Mesenchymal stem cell (in vitro differentiated cells and primary cell): ENCODE measurements around the gene MYADM.

Source experiments
- DNase-seq: peaks from one replicate; pipeline ENCODE4 v3.0.0-alpha.2; 2013
- H2AFZ ChIP-seq: one replicate; pipeline ENCODE4 v1.6.1; 2013; ENCODE audit warnings: low read depth, mild to moderate bottlenecking, control low read depth, inconsistent platforms, low read length, moderate library complexity
- H2AK5ac ChIP-seq: 2 replicates; pipeline ENCODE4 v1.6.1; 2013; ENCODE audit warnings: low read length, moderate library complexity, mild to moderate bottlenecking, inconsistent platforms; ENCODE audit not compliant: severe bottlenecking
- H2BK120ac ChIP-seq: one replicate; pipeline ENCODE4 v1.6.1; 2013; ENCODE audit warnings: low read depth, mild to moderate bottlenecking, inconsistent platforms, low read length, moderate library complexity
- H2BK12ac ChIP-seq, 2 experiments: one replicate each; pipeline ENCODE4 v1.6.1; 2013; ENCODE audit warnings: inconsistent platforms in 2 of 2, low read length in 2 of 2, mild to moderate bottlenecking in 2 of 2, moderate library complexity in 2 of 2, control low read depth in 1 of 2
- H2BK15ac ChIP-seq: one replicate; pipeline ENCODE4 v1.6.1; 2013; ENCODE audit warnings: mild to moderate bottlenecking, low read depth, inconsistent platforms; ENCODE audit not compliant: poor library complexity, severe bottlenecking
- H2BK5ac ChIP-seq: 2 replicates; pipeline ENCODE4 v1.6.1; 2013; ENCODE audit warnings: low read depth, mild to moderate bottlenecking, low read length, control low read depth, inconsistent platforms; ENCODE audit not compliant: poor library complexity, severe bottlenecking
- H3K14ac ChIP-seq, 2 experiments: one replicate each; pipeline ENCODE4 v1.6.1; 2013; ENCODE audit warnings: inconsistent platforms in 2 of 2, low read length in 2 of 2, control low read depth in 1 of 2, mild to moderate bottlenecking in 1 of 2, moderate library complexity in 1 of 2
- H3K18ac ChIP-seq, 2 experiments: one replicate each; pipeline ENCODE4 v1.6.1; 2013; ENCODE audit warnings: inconsistent platforms in 2 of 2, low read length in 2 of 2, control low read depth in 1 of 2, low read depth in 1 of 2, mild to moderate bottlenecking in 1 of 2
- H3K23ac ChIP-seq, 2 experiments: one replicate each; pipeline ENCODE4 v1.6.1; 2013; ENCODE audit warnings: inconsistent platforms in 2 of 2, low read length in 2 of 2, mild to moderate bottlenecking in 2 of 2, moderate library complexity in 2 of 2, control low read depth in 1 of 2
- H3K27ac ChIP-seq: 2 replicates; pipeline ENCODE4 v1.5.1; 2013; ENCODE audit warnings: mild to moderate bottlenecking, moderate library complexity, low read length, control low read depth, inconsistent platforms; ENCODE audit not compliant: poor library complexity, severe bottlenecking
- H3K27me3 ChIP-seq, 2 experiments: 2 replicates each; pipeline versions ENCODE4 v1.6.1 to v1.7.0; 2013; ENCODE audit warnings: low read length in 2 of 2, mild to moderate bottlenecking in 2 of 2, moderate library complexity in 2 of 2, control low read depth in 1 of 2, inconsistent platforms in 1 of 2; ENCODE audit not compliant: control insufficient read depth in 1 of 2, insufficient read depth in 1 of 2
- H3K36me3 ChIP-seq, 2 experiments: 2 replicates each; pipeline versions ENCODE4 v1.6.1 to v1.7.0; 2013; ENCODE audit warnings: low read length in 2 of 2, control low read depth in 1 of 2, inconsistent platforms in 1 of 2, low read depth in 1 of 2, mild to moderate bottlenecking in 1 of 2; ENCODE audit not compliant: insufficient read depth in 2 of 2, control insufficient read depth in 1 of 2
- H3K4ac ChIP-seq, 2 experiments: one replicate each; pipeline ENCODE4 v1.6.1; 2013; ENCODE audit warnings: inconsistent platforms in 2 of 2, low read length in 2 of 2, mild to moderate bottlenecking in 2 of 2, moderate library complexity in 2 of 2, control low read depth in 1 of 2, low read depth in 1 of 2
- H3K4me1 ChIP-seq: 2 replicates; pipeline ENCODE4 v1.6.1; 2013; ENCODE audit warnings: low read depth, low read length, control low read depth; ENCODE audit not compliant: control insufficient read depth, insufficient read depth
- H3K4me2 ChIP-seq: 2 replicates; pipeline ENCODE4 v1.6.1; 2013; ENCODE audit warnings: low read length, mild to moderate bottlenecking, inconsistent platforms; ENCODE audit not compliant: poor library complexity, severe bottlenecking
- H3K4me3 ChIP-seq, 2 experiments: 2 replicates each; pipeline versions ENCODE4 v1.5.1 to v1.7.0; 2013; ENCODE audit warnings: low read length in 2 of 2, mild to moderate bottlenecking in 2 of 2, control low read depth in 1 of 2, low read depth in 1 of 2; ENCODE audit not compliant: insufficient read depth in 1 of 2
- H3K79me1 ChIP-seq: replicated peaks from 2 replicates; pipeline ENCODE4 v1.6.1; 2013; ENCODE audit warnings: mild to moderate bottlenecking, control low read depth, low read length, inconsistent platforms; ENCODE audit not compliant: poor library complexity, severe bottlenecking
- H3K9ac ChIP-seq: 2 replicates; pipeline ENCODE4 v1.7.0; 2013; ENCODE audit warnings: mild to moderate bottlenecking, low read length, moderate library complexity
- H3K9me3 ChIP-seq: 2 replicates; pipeline ENCODE4 v1.7.0; 2013; ENCODE audit warnings: mild to moderate bottlenecking, low read length; ENCODE audit not compliant: control insufficient read depth
- H4K8ac ChIP-seq: one replicate; pipeline ENCODE4 v1.6.1; 2013; ENCODE audit warnings: inconsistent platforms, mild to moderate bottlenecking, low read length, moderate library complexity
- H4K91ac ChIP-seq: one replicate; pipeline ENCODE4 v1.6.1; 2013; ENCODE audit warnings: mild to moderate bottlenecking, low read length, inconsistent platforms
- WGBS: methylation state at CpG from one replicate; pipeline ENCODE4 v1.1.7; 2013; ENCODE audit warnings: mixed read lengths; 5-methylcytosine and 5-hydroxymethylcytosine counted together

Gene MYADM

DNA sequence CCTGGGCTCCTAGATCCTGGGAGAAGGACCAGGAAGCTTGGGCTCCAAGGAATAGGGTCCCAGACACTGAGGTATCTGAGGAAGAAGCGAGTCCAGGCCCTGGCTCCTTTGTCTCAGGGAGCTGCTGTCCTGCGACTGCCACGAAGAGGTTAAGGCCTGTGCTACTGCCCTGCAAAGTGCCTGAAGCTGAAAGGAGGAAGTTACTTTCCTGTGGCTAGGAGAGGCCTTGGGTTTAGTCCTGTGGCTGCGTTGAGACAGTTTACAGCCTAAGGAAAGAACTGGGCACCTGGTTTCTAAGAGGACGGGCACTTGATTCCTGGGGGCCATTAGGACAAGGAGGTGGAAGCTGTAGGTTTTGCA lies 2.8 kb downstream of the MYADM start:
- no peak overlapping the region for H3K18ac ChIP-seq
- DNase-seq = peak; percentile 47
- H2BK12ac ChIP-seq = peak overlapping the region in 1 of 2 experiments; percentile 73
- H4K91ac ChIP-seq = no peak overlapping the region
- H3K23ac ChIP-seq = no peak overlapping the region
- H3K4me3 ChIP-seq = peak overlapping the region in 1 of 2 experiments; percentile 50
- no peak overlapping the region for H2AFZ ChIP-seq
- peaks cover 28 to 32% of the 10 kb centered on the region in 2 experiments for H3K36me3 ChIP-seq
- 59% methylated on average over 5 of the region's 5 CpGs for WGBS
- H4K8ac ChIP-seq = no peak overlapping the region
- peak overlapping the region in 1 of 2 experiments; percentile 32 for H3K4ac ChIP-seq
- peaks cover 20% of the 10 kb centered on the region for H3K79me1 ChIP-seq
- no peak overlapping the region for H2BK5ac ChIP-seq
- no peak overlapping the region for H3K14ac ChIP-seq
- H3K27ac ChIP-seq = no peak overlapping the region
- H2BK120ac ChIP-seq = no peak overlapping the region
- H3K4me2 ChIP-seq = peak overlapping the region; percentile 27
- peaks cover 22% of the 10 kb centered on the region for H3K4me1 ChIP-seq
- H2BK15ac ChIP-seq = no peak overlapping the region
- H2AK5ac ChIP-seq = peak overlapping the region; percentile 17
- H3K9ac ChIP-seq = peak overlapping the region; percentile 74
- H3K27me3 ChIP-seq = no peaks in the 10 kb centered on the region
- no peaks in the 10 kb centered on the region for H3K9me3 ChIP-seq

DNA sequence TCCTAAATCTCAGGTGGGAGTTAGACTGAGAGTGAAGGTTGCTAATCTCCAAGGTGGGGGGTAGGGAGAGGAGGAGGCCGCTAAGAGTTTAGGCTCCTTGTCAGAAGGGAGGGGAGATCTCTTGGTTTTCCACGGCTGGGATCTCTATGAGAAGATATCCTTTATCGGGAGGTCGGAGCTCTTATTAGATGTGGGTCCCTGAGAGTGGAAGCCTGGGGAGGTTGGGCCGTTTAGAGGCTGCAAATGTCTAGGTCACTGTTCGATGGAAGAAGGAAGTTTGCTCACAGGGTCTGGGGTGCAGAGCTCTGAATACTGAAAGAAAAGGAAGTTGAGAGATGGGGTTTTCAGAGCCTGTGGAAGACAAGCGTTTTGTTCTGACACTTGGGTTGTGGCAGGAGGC lies 3.8 kb downstream of the MYADM start:
- no peak overlapping the region for H3K23ac ChIP-seq

DNA sequence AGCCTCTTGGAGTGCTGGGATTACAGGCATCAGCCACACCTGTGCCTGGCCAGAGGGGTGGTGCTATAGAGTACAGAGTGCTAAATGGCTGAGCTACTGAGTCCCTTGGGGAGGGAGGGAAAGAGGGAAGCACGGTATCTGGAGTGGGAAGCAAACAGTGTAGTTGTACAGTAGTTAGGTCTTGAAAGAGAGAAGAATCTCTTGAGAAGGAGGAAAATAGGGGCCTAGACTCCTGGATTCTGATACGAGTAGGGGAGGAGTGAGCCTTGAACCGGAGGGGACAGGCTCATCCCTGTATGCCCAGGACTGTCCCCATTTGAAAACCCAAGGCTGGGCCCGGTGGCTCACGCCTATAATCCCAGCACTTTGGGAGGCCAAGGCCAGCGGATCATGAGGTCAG lies 5.1 kb downstream of the MYADM start:
- peaks cover 20% of the 10 kb centered on the region for H3K79me1 ChIP-seq
- H3K14ac ChIP-seq = no peak overlapping the region
- H3K9ac ChIP-seq = peak overlapping the region; percentile 38
- no peak overlapping the region for H2AK5ac ChIP-seq
- H3K9me3 ChIP-seq = no peaks in the 10 kb centered on the region
- no peak overlapping the region for H4K91ac ChIP-seq
- H2BK5ac ChIP-seq = no peak overlapping the region
- peaks cover 37% of the 10 kb centered on the region in 2 experiments for H3K36me3 ChIP-seq
- no peak overlapping the region for H3K4me2 ChIP-seq
- no peak overlapping the region for H2BK120ac ChIP-seq
- 98% methylated on average over 6 of the region's 6 CpGs for WGBS
- no peak overlapping the region for H3K18ac ChIP-seq
- no peaks in the 10 kb centered on the region for H3K27me3 ChIP-seq
- no peak overlapping the region for H2BK12ac ChIP-seq
- no peak overlapping the region for H3K4ac ChIP-seq
- no peak overlapping the region for H2BK15ac ChIP-seq
- peak; percentile 51 for DNase-seq
- H2AFZ ChIP-seq = no peak overlapping the region
- H3K4me1 ChIP-seq = peaks cover 11% of the 10 kb centered on the region
- H3K27ac ChIP-seq = no peak overlapping the region
- no peak overlapping the region for H3K23ac ChIP-seq
- no peak overlapping the region for H3K4me3 ChIP-seq
- no peak overlapping the region for H4K8ac ChIP-seq

More for the DNA sequence above, 3.8 kb downstream of the MYADM start:
- Histone ChIP-seq H4K91ac (no peak overlapping the region), H2AFZ (no peak overlapping the region), H3K14ac (no peak overlapping the region), H3K27ac (no peak overlapping the region), H2AK5ac (no peak overlapping the region), H2BK15ac (no peak overlapping the region), H3K27me3 (no peaks in the 10 kb centered on the region), H3K4me1 (peaks cover 18% of the 10 kb centered on the region), H3K79me1 (peaks cover 20% of the 10 kb centered on the region), H3K9ac (peak overlapping the region; percentile 54), H2BK5ac (no peak overlapping the region), H3K18ac (no peak overlapping the region), H2BK12ac (no peak overlapping the region), H3K4me2 (no peak overlapping the region), H3K36me3 (peaks cover 32 to 35% of the 10 kb centered on the region in 2 experiments), H4K8ac (no peak overlapping the region), H3K4ac (no peak overlapping the region), H2BK120ac (no peak overlapping the region), H3K9me3 (no peaks in the 10 kb centered on the region), H3K4me3 (no peak overlapping the region)
- peak; percentile 51 for DNase-seq
- WGBS = 91% methylated on average over 6 of the region's 7 CpGs

DNA sequence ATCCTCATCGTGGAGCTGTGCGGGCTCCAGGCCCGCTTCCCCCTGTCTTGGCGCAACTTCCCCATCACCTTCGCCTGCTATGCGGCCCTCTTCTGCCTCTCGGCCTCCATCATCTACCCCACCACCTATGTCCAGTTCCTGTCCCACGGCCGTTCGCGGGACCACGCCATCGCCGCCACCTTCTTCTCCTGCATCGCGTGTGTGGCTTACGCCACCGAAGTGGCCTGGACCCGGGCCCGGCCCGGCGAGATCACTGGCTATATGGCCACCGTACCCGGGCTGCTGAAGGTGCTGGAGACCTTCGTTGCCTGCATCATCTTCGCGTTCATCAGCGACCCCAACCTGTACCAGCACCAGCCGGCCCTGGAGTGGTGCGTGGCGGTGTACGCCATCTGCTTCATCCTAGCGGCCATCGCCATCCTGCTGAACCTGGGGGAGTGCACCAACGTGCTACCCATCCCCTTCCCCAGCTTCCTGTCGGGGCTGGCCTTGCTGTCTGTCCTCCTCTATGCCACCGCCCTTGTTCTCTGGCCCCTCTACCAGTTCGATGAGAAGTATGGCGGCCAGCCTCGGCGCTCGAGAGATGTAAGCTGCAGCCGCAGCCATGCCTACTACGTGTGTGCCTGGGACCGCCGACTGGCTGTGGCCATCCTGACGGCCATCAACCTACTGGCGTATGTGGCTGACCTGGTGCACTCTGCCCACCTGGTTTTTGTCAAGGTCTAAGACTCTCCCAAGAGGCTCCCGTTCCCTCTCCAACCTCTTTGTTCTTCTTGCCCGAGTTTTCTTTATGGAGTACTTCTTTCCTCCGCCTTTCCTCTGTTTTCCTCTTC lies 6.3 kb downstream of the MYADM start:
- H2AK5ac ChIP-seq = no peak overlapping the region
- no peaks in the 10 kb centered on the region for H3K9me3 ChIP-seq
- H2BK5ac ChIP-seq = no peak overlapping the region
- H3K9ac ChIP-seq = no peak overlapping the region
- H3K4me3 ChIP-seq = no peak overlapping the region
- no peak overlapping the region for H3K4me2 ChIP-seq
- no peak overlapping the region for H3K18ac ChIP-seq
- no peak overlapping the region for H2AFZ ChIP-seq
- no peak overlapping the region for H2BK12ac ChIP-seq
- WGBS = 96% methylated on average over 51 of the region's 51 CpGs
- H3K36me3 ChIP-seq = peaks cover 37% of the 10 kb centered on the region in 2 experiments
- no peak overlapping the region for H2BK15ac ChIP-seq
- DNase-seq = peak; percentile 31
- H3K27me3 ChIP-seq = no peaks in the 10 kb centered on the region
- H3K4ac ChIP-seq = no peak overlapping the region
- peaks cover 18% of the 10 kb centered on the region for H3K79me1 ChIP-seq
- no peak overlapping the region for H4K8ac ChIP-seq
- no peak overlapping the region for H3K14ac ChIP-seq
- no peak overlapping the region for H3K23ac ChIP-seq
- H2BK120ac ChIP-seq = no peak overlapping the region
- peak overlapping the region; percentile 75 for H4K91ac ChIP-seq
- H3K4me1 ChIP-seq = peaks cover 11% of the 10 kb centered on the region
- H3K27ac ChIP-seq = no peak overlapping the region
